Left ventricle myocardium inferior (tissue), 1 donor: ENCODE results near the gene TRAPPC14. TPM values are rescaled to one million over a fixed set of nuclear protein-coding genes. Genes with fewer than 3 reads are reported as not detected.
"Not testable (repeated sequence)": the region's sequence is repeated elsewhere in the genome, so short reads cannot be mapped to it uniquely, and the experiment has no call there.

Source experiments
- DNase-seq: peaks from one replicate; pipeline ENCODE4 v3.0.0-alpha.2; 2020
- H3K27ac ChIP-seq: fragments of 200-600 bp; replicated peaks from 2 replicates; pipeline ENCODE4 v1.8.0; 2021
- H3K27me3 ChIP-seq: fragments of 200-600 bp; 2 replicates; pipeline ENCODE4 v1.8.0; 2021; ENCODE audit warnings: low read depth
- H3K36me3 ChIP-seq: fragments of 200-600 bp; 2 replicates; pipeline ENCODE4 v1.8.0; 2021
- H3K4me1 ChIP-seq: fragments of 200-600 bp; 2 replicates; pipeline ENCODE4 v1.8.0; 2021
- H3K4me3 ChIP-seq: fragments of 200-600 bp; 2 replicates; pipeline ENCODE4 v1.8.0; 2021; ENCODE audit warnings: mild to moderate bottlenecking, moderate library complexity
- H3K9me3 ChIP-seq: fragments of 200-600 bp; replicated peaks from 2 replicates; pipeline ENCODE4 v1.8.0; 2021
- CTCF ChIP-seq: fragments of 200-600 bp; IDR thresholded peaks from 2 replicates; pipeline ENCODE4 v1.8.0; 2021; ENCODE audit warnings: antibody characterized with exemption, mild to moderate bottlenecking, borderline replicate concordance
- intact Hi-C: fragments of 100-400 bp; cut with micrococcal nuclease; formaldehyde crosslinking; loops from one replicate; pipeline ENCODE4 v1.11.0; 2022
- total RNA-seq: library from RNA; stranded (reverse); fragmentation: NEBNext Ultra II Directional; extraction: Animal tissue kit (Norgen Biotek cat#: 25700); gene quantifications from one replicate; pipeline ENCODE4 v1.2.1, GENCODE V29; 2021
- donor health status: DM: no; HTN: yes; CAD: no; lungs with severe emphysema.

Gene TRAPPC14
- total RNA-seq, 1 donor from 2014 or later = 7.1 TPM

- peaks cover 24% of the 10 kb centered on the region for H3K4me1 ChIP-seq
- intact Hi-C loops = no loop called here
Observed at GRCh38 chr7:100148559-100149328, 9.8 kb downstream of the TRAPPC14 start, which contains the start of gene LAMTOR4. LAMTOR4 (plus strand) TSS chr7:100148918; CDS start chr7:100148973, 55 bp downstream.

GRCh38 chr7:100148225-100148558 is 10.3 kb downstream of the TRAPPC14 start:
- TF ChIP-seq CTCF = no peak
- no peak for DNase-seq
- Histone ChIP-seq H3K4me1 (peaks cover 24% of the 10 kb centered on the region), H3K4me3 (peak overlapping the region; percentile 88), H3K27ac (peak overlapping the region; percentile 90), H3K9me3 (no peaks in the 10 kb centered on the region), H3K27me3 (no peaks in the 10 kb centered on the region), H3K36me3 (peaks cover 1% of the 10 kb centered on the region)
- intact Hi-C loops = no loop called here

More at GRCh38 chr7:100148559-100149328, 9.8 kb downstream of the TRAPPC14 start, which contains the start of gene LAMTOR4:
- Histone ChIP-seq H3K9me3 (no peaks in the 10 kb centered on the region), H3K27me3 (no peaks in the 10 kb centered on the region), H3K4me3 (peak within 1 kb of the TSS; percentile 88), H3K27ac (peak within 1 kb of the TSS; percentile 90), H3K36me3 (peaks cover 7% of the 10 kb centered on the region)
- DNase-seq = peak; percentile 98
- peak; percentile 16 for TF ChIP-seq CTCF

GRCh38 chr7:100147278-100147677 is 11.2 kb downstream of the TRAPPC14 start:
- Histone ChIP-seq H3K27me3 (no peaks in the 10 kb centered on the region), H3K4me1 (peaks cover 24% of the 10 kb centered on the region), H3K27ac (no peak overlapping the region), H3K4me3 (no peak overlapping the region), H3K36me3 (no peaks in the 10 kb centered on the region), H3K9me3 (no peaks in the 10 kb centered on the region)
- DNase-seq = no peak
- no peak for TF ChIP-seq CTCF
- intact Hi-C loops = no loop called here

- H3K4me3 ChIP-seq, H3K36me3 ChIP-seq, DNase-seq, intact Hi-C loops, H3K27ac ChIP-seq, H3K9me3 ChIP-seq, H3K27me3 ChIP-seq: not testable (repeated sequence)
- H3K4me1 ChIP-seq = peaks cover 24% of the 10 kb centered on the region
Observed at GRCh38 chr7:100146350-100146749, 12.2 kb downstream of the TRAPPC14 start.

GRCh38 chr7:100142461-100142860 is 16.1 kb downstream of the TRAPPC14 start:
- no peak overlapping the region for H3K4me3 ChIP-seq
- no peaks in the 10 kb centered on the region for H3K36me3 ChIP-seq
- intact Hi-C loops = no loop called here
- no peak for TF ChIP-seq CTCF
- no peaks in the 10 kb centered on the region for H3K9me3 ChIP-seq
- no peak overlapping the region for H3K27ac ChIP-seq
- H3K27me3 ChIP-seq = peaks cover 15% of the 10 kb centered on the region
- no peaks in the 10 kb centered on the region for H3K4me1 ChIP-seq
- DNase-seq = no peak

- H3K4me1 ChIP-seq = no peaks in the 10 kb centered on the region
- no peak overlapping the region for H3K4me3 ChIP-seq
- no peak overlapping the region for H3K27ac ChIP-seq
- H3K27me3 ChIP-seq = peaks cover 15% of the 10 kb centered on the region
- no peak for DNase-seq
- no peaks in the 10 kb centered on the region for H3K9me3 ChIP-seq
- intact Hi-C loops = no loop called here
- no peaks in the 10 kb centered on the region for H3K36me3 ChIP-seq
- TF ChIP-seq CTCF = no peak
Observed at GRCh38 chr7:100141555-100141949, 17.0 kb downstream of the TRAPPC14 start.
